H1 (cell line): ENCODE measurements around the gene ARHGAP25. TPM values are rescaled to one million over a fixed set of nuclear protein-coding genes. Genes with fewer than 3 reads are reported as not detected.

Experiments used
- BRCA1 ChIP-seq: IDR thresholded peaks from 2 replicates; pipeline ENCODE4 v1.6.1; 2012; ENCODE audit warnings: low read depth, low read length, improper control_type of control experiment
- EP300 ChIP-seq, 2 experiments: IDR thresholded peaks; 1 replicate in 1 of 2; 2 replicates in 1 of 2; pipeline ENCODE4 v1.6.1; 2011 to 2012; ENCODE audit warnings: low read depth in 2 of 2, low read length in 2 of 2, mild to moderate bottlenecking in 2 of 2, borderline replicate concordance in 1 of 2, inconsistent platforms in 1 of 2, moderate library complexity in 1 of 2
- polyA plus RNA-seq, 7 experiments: library from polyadenylated mRNA; depleted of rRNA in 3 of 7; stranded (reverse) in 5 of 7; unstranded in 2 of 7; fragments of >200 nt in 5 of 7; fragments of 200-250 nt in 2 of 7; gene quantifications; 1 replicate in 5 of 7; 2 replicates in 1 of 7; 4 replicates in 1 of 7; pipeline versions ENCODE4 v1.2.1 to v1.2.3, GENCODE V29; 2011 to 2013; ENCODE audit warnings: missing spikeins in 2 of 7, mixed read lengths in 2 of 7
- total RNA-seq: library from RNA; stranded (reverse); fragmentation: NEBNext Ultra II Directional; extraction: Animal tissue kit (Norgen Biotek cat#: 25700); gene quantifications from 2 replicates; pipeline ENCODE4 v1.2.1, GENCODE V29; 2021

The ARHGAP25 gene
- total and polyA plus RNA-seq, 2 of the 8 experiments (the other 6 are each of a cell fraction or from before 2014, with no cell fraction given), result 1.00 to 1.2 TPM

- no peak for TF ChIP-seq BRCA1
- no peak for TF ChIP-seq EP300 (IDR thresholded peaks at IDR 0.05; ENCODE audit: borderline replicate concordance in 1 of 2, low read depth in 2 of 2, low read length in 2 of 2)
Measured at GRCh38 chr2:68768461-68768860, 33.9 kb downstream of the ARHGAP25 start (continued).
